ENCODE results near the gene CBLN2. TPM values are rescaled to one million over a fixed set of nuclear protein-coding genes. Genes with fewer than 3 reads are reported as not detected.

CBLN2 gene
- total RNA-seq, 1 experiment from 2014 or later = 0.26 TPM

- Histone ChIP-seq H3K4me3 (no peak overlapping the region), H3K27me3 (no peaks in the 10 kb centered on the region), H3K9me3 (replicated peaks) (no peaks in the 10 kb centered on the region), H3K36me3 (no peaks in the 10 kb centered on the region), H3K4me1 (no peaks in the 10 kb centered on the region), H3K27ac (no peak overlapping the region)
- no peak for DNase-seq
Measured at GRCh38 chr18:72502671-72503431, 41.3 kb downstream of the CBLN2 start.

GRCh38 chr18:72492497-72492896, 51.6 kb downstream of the CBLN2 start:
- H3K27ac ChIP-seq = no peak overlapping the region
- H3K4me3 ChIP-seq = no peak overlapping the region
- no peaks in the 10 kb centered on the region for H3K27me3 ChIP-seq
- no peak for DNase-seq
- no peaks in the 10 kb centered on the region for H3K4me1 ChIP-seq
- no peaks in the 10 kb centered on the region for H3K36me3 ChIP-seq
- no peaks in the 10 kb centered on the region for H3K9me3 ChIP-seq (replicated peaks)

Data from SJCRH30 (cell line).